ENCODE results near the gene ERCC8.
"Not testable (repeated sequence)": the region's sequence is repeated elsewhere in the genome, so short reads cannot be mapped to it uniquely, and the experiment has no call there.

The ERCC8 gene, protein sequence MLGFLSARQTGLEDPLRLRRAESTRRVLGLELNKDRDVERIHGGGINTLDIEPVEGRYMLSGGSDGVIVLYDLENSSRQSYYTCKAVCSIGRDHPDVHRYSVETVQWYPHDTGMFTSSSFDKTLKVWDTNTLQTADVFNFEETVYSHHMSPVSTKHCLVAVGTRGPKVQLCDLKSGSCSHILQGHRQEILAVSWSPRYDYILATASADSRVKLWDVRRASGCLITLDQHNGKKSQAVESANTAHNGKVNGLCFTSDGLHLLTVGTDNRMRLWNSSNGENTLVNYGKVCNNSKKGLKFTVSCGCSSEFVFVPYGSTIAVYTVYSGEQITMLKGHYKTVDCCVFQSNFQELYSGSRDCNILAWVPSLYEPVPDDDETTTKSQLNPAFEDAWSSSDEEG

DNA sequence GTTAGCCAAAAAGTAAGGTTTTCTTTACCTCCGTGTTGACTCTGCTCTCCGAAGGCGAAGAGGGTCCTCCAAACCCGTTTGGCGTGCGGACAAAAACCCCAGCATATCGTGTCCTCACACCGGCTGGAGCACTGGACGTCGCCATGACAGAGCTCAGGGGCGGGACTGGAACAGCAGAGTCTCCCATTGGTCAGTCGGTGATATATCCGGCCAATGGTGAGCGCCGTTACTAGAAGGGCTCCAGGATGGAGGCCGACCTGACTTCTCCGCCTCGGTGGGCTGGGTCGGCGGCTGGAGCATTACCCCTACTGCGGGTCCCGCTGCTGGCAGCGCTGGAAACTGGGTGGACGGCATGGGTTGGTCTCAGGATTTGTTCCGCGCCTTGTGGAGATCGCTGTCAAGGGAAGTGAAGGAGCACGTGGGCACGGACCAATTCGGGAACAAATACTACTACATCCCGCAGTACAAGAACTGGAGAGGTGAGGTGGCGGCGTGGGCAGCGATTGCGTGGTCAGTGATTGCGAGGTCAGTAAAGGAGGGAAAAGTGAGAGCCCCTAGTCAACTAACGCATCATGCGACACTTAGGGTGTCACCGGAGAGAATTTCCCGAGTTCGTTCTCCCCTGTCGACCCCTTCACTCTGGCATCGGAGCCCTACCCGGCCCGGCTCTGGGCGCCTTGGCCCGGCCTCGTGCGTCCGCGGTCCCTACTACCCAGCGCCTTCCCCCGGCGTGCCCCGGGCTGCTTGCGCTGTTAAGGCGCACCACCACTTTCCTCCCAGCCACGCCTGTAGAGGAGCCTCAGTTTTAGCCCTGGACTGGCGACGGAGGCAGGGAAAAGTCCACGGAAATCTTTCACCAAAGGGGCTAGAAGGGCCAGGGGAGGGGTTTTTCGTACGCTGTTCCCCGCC, at the start of gene ERCC8, which contains the start of gene NDUFAF2:
Gene ERCC8, minus strand, starts transcription at position 167 of the 909 bp plus-strand sequence. Its CDS starts 62 bp downstream, at position 105.
Gene NDUFAF2, plus strand, starts transcription at position 302 of the 909 bp plus-strand sequence. Its CDS starts 51 bp downstream, at position 353.
- peak; percentile 74 to 91 for DNase-seq

GRCh38 chr5:60993875-60994571, 49.2 kb upstream of the ERCC8 start:
- DNase-seq, result no peak

DNA sequence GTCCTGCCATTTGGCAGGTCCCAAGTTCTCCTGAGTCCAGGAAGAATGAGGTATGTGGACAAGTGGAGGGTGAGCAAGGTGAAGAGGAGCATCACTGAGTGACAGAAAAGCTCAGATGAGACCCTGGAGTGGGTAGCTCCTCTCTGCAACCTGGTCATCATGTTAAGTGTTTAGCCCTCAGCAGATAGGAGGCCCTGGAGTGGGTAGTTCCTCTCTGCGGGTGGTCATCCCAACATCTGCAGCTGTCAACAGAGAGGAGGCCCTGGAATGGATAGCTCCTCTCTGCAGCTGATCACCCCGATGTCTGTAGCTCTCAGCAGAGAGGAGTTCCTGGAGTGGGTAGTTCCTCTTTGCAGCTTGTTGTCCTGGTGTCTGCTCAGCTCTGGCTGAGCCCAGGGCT, 48.6 kb upstream of the ERCC8 start:
- DNase-seq, result no peak

GRCh38 chr5:60992871-60993270, 48.0 kb upstream of the ERCC8 start:
- DNase-seq, result no peak

DNA sequence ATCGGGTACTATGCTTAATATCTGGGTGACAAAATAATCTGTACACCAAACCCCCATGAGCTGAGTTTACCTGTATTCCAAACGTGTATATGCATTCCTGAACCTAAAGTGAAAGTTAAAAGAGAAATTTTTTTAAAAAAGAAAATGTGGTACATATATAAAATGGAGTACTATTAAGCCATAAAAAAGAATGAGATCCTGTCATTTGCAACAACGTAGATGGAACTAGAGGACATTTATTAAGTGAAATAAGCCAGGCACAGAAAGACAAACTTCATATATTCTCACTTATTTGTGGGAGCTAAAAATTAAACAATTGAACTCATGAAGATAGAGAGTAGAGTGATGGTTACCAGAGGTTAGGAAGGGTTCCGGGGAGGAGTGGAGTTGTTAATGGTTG, 44.9 kb upstream of the ERCC8 start:
- no peak for DNase-seq

DNA sequence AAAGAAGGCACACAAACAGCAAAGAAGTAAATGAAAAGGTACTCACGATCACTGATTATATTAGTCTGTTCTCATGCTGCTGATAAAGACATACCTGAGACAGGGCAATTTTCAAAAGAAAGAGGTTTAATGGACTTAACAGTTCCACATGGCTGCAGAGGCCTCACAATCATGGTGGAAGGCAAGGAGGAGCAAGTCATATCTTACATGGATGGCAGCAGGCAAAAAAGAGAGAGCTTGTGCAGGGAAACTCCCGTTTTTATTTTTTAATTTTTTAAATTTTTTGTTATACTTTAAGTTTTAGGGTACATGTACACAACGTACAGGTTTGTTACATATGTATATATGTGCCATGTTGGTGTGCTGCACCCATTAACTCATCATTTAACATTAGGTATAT, 37.3 kb upstream of the ERCC8 start:
- not testable (repeated sequence) for DNase-seq

GRCh38 chr5:60980511-60980910, 35.6 kb upstream of the ERCC8 start:
- no peak for DNase-seq

GRCh38 chr5:60978968-60979367, 34.1 kb upstream of the ERCC8 start:
- DNase-seq, result no peak

DNA sequence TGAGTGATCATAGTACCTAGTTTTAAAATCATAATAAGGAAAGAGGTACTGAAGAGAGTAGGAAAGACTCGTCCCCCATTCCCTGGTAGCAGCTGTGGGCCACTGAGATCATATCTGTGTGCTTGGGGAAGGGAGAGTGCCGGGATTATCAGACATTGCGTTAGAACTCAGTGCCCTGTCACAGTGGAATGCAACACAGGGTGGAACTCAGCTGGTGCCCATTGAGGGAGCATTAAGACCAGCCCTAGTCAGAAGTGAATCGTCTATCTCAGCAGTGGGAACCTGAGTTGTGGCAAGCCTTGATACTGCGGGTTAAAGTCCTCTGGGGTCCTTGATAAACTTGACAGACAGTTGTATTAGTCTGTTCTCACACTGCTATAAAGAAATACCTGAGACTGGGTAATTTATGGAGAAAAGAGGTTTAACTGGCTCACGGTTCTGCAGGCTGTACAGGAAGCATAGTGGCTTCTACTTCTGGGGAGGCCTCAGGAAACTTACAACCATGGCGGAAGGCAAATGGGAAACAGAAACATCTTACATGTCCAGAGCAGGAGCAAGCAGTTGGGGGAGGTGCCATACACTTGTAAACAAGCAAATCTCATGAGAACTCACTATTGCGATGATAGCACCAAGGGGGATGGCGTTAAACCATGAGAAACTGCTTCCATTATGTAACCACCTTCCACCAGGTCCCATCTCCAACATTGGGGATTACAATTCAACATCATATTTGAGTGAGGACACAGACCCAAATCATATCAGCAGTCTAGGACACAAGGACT, 33.3 kb upstream of the ERCC8 start:
- no peak for DNase-seq

GRCh38 chr5:60972231-60972630, 27.4 kb upstream of the ERCC8 start:
- no peak for DNase-seq

- no peak for DNase-seq
These were observed 16.8 kb upstream of the ERCC8 start for GRCh38 chr5:60961685-60962084.

DNA sequence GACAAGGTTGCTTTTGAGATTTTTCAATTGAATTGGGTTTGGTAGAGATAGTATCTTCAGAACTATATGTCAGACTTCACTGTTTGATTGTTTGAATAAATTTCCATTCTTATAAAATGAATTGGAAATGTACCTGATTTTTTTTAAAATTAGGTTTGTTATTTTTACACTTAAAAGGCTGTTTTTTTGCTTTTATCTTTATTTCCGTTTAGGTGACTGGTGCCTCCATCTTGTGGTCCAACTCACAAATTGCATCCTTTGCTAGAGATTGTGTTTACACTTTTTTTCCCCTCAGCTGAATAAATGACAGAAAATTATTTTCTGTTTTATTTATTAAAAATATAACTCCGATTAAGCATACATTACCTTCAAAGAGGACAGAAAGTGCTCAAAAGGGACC, 15.7 kb upstream of the ERCC8 start:
- no peak for DNase-seq

- peak in 1 of 2 experiments; percentile 49 for DNase-seq
These were observed 14.3 kb upstream of the ERCC8 start for GRCh38 chr5:60959156-60959555.

GRCh38 chr5:60958712-60959111, 13.8 kb upstream of the ERCC8 start:
- DNase-seq, result no peak

DNA sequence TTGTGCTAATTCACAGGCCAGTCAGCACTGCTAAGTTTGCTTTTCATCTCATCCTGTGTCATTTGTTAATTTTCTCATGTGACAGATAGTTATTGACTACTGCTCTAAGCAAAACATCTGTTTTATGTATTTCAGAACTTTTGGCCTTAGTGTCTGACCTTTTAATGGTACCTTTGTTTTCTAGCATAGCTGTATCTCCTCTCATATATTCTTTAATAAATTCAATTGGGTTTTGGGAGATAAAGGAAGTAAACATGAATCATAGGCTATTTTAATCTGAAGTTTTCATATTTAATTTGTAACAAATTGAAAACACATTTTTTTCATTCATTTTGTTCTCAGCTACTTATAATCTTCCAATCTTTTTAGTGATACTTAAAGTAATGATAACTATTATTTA, 13.2 kb upstream of the ERCC8 start:
- no peak for DNase-seq

- DNase-seq, result no peak
These were observed 10.4 kb upstream of the ERCC8 start for GRCh38 chr5:60955239-60955638.

- DNase-seq, result no peak
These were observed 3.9 kb upstream of the ERCC8 start for GRCh38 chr5:60948738-60949137.

GRCh38 chr5:60945813-60946187, 930 bp upstream of the ERCC8 start:
- peak in 1 of 2 experiments; percentile 64 for DNase-seq

GRCh38 chr5:60943624-60944023, 1.2 kb downstream of the ERCC8 start:
- no peak for DNase-seq

- DNase-seq, result no peak
These were observed 15.8 kb downstream of the ERCC8 start for GRCh38 chr5:60929024-60929423.

DNA sequence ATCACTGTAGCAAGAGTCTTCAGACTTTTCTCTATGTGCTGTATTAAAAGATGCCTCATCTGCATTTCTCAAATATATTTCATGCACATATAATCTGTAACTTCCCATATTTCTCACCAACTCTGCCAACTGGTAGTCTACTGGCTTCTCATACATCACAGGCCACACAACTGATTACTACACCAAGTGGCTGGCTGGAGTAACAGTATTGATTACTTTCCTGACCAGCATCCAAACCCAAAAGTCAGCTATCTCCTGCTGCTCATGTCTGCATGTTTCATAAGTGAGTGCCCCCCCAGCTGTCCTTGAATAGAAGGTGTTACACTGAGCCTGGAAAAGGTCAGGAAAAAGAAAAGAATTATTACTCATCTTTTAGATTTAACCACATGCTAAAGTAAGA, 17.4 kb downstream of the ERCC8 start:
- DNase-seq, result no peak

DNA sequence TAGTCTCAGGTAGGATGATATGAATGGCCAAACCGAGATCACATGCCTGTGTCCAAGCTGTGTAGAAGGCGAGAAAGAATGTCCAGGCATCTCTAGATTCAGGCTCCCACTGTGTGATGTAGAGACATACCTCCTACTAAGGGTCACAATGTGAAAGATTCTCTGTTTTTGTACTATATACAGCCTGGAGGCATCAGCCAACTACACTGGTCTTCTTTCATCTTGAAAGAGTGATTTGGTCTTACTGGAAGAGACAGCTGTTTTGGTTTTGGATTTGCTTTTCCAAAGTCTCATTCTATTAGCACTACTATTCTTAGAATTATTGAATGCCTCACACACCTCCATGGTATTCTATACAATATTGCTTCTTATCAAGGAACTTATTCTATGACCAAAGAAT, 26.4 kb downstream of the ERCC8 start:
- no peak for DNase-seq

All from NCI-H526 (cell line).